Testis (tissue), 2 donors: ENCODE results near the gene ARHGEF7.

Source experiments
- POLR2A ChIP-seq: fragments of 450-650 bp; IDR thresholded peaks from one replicate; pipeline ENCODE4 v1.6.1; 2017; ENCODE audit warnings: antibody characterized with exemption, mild to moderate bottlenecking, moderate library complexity
- TF ChIP-seq, protein P1 (sequence below), 3 experiments: fragments of 450-650 bp in 2 of 3; fragments of 200-600 bp in 1 of 3; sonication (generic) in 1 of 3; IDR thresholded peaks; one replicate each; pipeline ENCODE4 v1.5.1; 2016 to 2019; ENCODE audit warnings: antibody characterized with exemption in 3 of 3, mild to moderate bottlenecking in 2 of 3, moderate library complexity in 1 of 3

DNA sequence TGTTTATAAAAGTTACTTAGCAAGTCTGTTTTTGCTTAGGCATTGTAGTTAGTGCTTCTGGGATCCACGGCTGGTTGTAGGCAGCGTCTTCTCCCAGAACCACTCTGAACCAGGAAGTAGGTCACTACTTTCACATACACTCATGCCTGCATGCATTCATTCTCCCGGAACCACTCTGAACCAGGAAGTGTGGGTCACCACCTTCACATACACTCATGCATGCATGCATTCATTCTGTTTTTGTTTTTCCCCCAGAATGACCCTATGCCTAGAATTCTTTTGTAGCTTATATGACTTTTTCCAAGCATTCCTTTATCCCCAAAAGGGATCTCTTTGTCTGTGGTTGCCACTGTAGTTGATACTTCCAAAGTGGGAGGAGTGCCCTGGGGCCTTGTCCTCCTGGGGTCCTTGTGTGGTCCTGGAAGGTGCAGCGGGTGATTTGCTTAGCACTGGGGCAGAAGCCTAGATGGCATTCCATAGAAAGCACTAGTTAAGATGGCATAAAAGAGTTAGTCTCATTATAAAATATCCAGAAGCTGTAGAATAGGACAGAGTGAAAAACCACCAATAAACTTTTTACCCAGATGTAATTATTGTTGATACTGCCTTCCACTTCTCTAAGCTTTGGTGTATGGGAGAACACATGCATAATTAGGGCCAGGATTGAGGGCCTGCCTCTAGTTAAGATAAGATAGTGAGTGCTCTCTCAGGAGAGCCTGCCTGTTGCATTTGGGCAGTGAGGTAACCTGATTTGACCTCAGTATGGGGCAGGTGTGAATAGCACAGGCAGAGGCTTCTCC lies 136.7 kb downstream of the ARHGEF7 start:
- TF ChIP-seq, protein P1, sequence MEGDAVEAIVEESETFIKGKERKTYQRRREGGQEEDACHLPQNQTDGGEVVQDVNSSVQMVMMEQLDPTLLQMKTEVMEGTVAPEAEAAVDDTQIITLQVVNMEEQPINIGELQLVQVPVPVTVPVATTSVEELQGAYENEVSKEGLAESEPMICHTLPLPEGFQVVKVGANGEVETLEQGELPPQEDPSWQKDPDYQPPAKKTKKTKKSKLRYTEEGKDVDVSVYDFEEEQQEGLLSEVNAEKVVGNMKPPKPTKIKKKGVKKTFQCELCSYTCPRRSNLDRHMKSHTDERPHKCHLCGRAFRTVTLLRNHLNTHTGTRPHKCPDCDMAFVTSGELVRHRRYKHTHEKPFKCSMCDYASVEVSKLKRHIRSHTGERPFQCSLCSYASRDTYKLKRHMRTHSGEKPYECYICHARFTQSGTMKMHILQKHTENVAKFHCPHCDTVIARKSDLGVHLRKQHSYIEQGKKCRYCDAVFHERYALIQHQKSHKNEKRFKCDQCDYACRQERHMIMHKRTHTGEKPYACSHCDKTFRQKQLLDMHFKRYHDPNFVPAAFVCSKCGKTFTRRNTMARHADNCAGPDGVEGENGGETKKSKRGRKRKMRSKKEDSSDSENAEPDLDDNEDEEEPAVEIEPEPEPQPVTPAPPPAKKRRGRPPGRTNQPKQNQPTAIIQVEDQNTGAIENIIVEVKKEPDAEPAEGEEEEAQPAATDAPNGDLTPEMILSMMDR (IDR thresholded peaks at IDR 0.05) = no peak
- no peak for TF ChIP-seq POLR2A
